ENCODE measurements around the gene NAA38.

NAA38 gene

GRCh38 chr17:7807206-7807605 is 50.2 kb downstream of the NAA38 start:
- TF ChIP-seq CTCF (IDR thresholded peaks at IDR 0.05; ENCODE audit: low read depth, low read length, missing control alignments): no peak
- no peak for DNase-seq (ENCODE audit: low read depth)
- H3K4me3 ChIP-seq (ENCODE audit: low read depth, low read length): no peak overlapping the region
